Prostate gland (tissue), 2 donors: ENCODE measurements around the gene KLHL35.

Source experiments
- CTCF ChIP-seq, 4 experiments: fragments of 200-600 bp in 2 of 4; fragments of 450-650 bp in 2 of 4; sonication (generic) in 2 of 4; IDR thresholded peaks; 1 replicate in 3 of 4; 2 replicates in 1 of 4; pipeline ENCODE4 v1.5.1; 2016 to 2019; ENCODE audit warnings: antibody characterized with exemption in 4 of 4, mild to moderate bottlenecking in 2 of 4, moderate library complexity in 2 of 4
- POLR2A ChIP-seq: fragments of 450-650 bp; IDR thresholded peaks from one replicate; pipeline ENCODE4 v1.6.1; 2016; ENCODE audit warnings: antibody characterized with exemption, mild to moderate bottlenecking

GRCh38 chr11:75403037-75403436 is 30.0 kb downstream of the KLHL35 start:
- no peak for TF ChIP-seq CTCF (IDR thresholded peaks at IDR 0.05)
- no peak for TF ChIP-seq POLR2A
